Skeletal muscle tissue (tissue), 4 donors: Measurements from ENCODE around the gene PACRG. TPM values are rescaled to one million over a fixed set of nuclear protein-coding genes. Genes with fewer than 3 reads are reported as not detected.

Source experiments
- H3K27ac ChIP-seq: one replicate; pipeline ENCODE4 v1.7.0; 2013; ENCODE audit warnings: mild to moderate bottlenecking, low read depth, low read length, inconsistent platforms
- H3K27me3 ChIP-seq, 3 donors: one replicate each; pipeline ENCODE4 v1.7.0; 2013; ENCODE audit warnings: low read length in 3 of 3; ENCODE audit not compliant: control insufficient read depth in 3 of 3, insufficient read depth in 3 of 3
- H3K36me3 ChIP-seq, 3 donors: one replicate each; pipeline ENCODE4 v1.7.0; 2013; ENCODE audit warnings: low read length in 3 of 3; ENCODE audit not compliant: control insufficient read depth in 3 of 3, insufficient read depth in 3 of 3
- H3K4me1 ChIP-seq, 3 donors: one replicate each; pipeline ENCODE4 v1.7.0; 2013; ENCODE audit warnings: low read length in 3 of 3, mild to moderate bottlenecking in 3 of 3; ENCODE audit not compliant: control insufficient read depth in 3 of 3, insufficient read depth in 3 of 3
- H3K4me3 ChIP-seq, 3 donors: one replicate each; pipeline ENCODE4 v1.7.0; 2013; ENCODE audit warnings: low read length in 3 of 3
- H3K9ac ChIP-seq, 3 donors: one replicate each; pipeline ENCODE4 v1.7.0; 2013; ENCODE audit warnings: low read length in 3 of 3, mild to moderate bottlenecking in 3 of 3, moderate library complexity in 2 of 3, low read depth in 1 of 3
- H3K9me3 ChIP-seq, 3 donors: one replicate each; pipeline ENCODE4 v1.7.0; 2013; ENCODE audit warnings: low read length in 3 of 3; ENCODE audit not compliant: control insufficient read depth in 3 of 3
- total RNA-seq: library from RNA; depleted of rRNA; stranded (reverse); fragments of >200 nt; gene quantifications from one replicate; pipeline ENCODE4 v1.2.3, GENCODE V29; 2014
- donor health status: Osteomylitis.

Gene PACRG
- total RNA-seq, 1 donor from 2014 or later: 1.0 TPM

- H3K4me3 ChIP-seq: no peak overlapping the region
- no peaks in the 10 kb centered on the region for H3K36me3 ChIP-seq
- H3K9ac ChIP-seq: no peak overlapping the region
- H3K27ac ChIP-seq: no peak overlapping the region
- no peaks in the 10 kb centered on the region for H3K9me3 ChIP-seq
- H3K4me1 ChIP-seq: no peaks in the 10 kb centered on the region
- no peaks in the 10 kb centered on the region for H3K27me3 ChIP-seq
These were observed 272.0 kb downstream of the PACRG start for GRCh38 chr6:162999575-163000285.

- no peaks in the 10 kb centered on the region for H3K9me3 ChIP-seq
- H3K27me3 ChIP-seq: no peaks in the 10 kb centered on the region
- no peak overlapping the region for H3K9ac ChIP-seq
- H3K4me1 ChIP-seq: no peaks in the 10 kb centered on the region
- no peak overlapping the region for H3K4me3 ChIP-seq
- H3K36me3 ChIP-seq: no peaks in the 10 kb centered on the region
- no peak overlapping the region for H3K27ac ChIP-seq
These were observed 273.6 kb downstream of the PACRG start for GRCh38 chr6:163001330-163001729.

- H3K9ac ChIP-seq: no peak overlapping the region
- no peaks in the 10 kb centered on the region for H3K27me3 ChIP-seq
- H3K36me3 ChIP-seq: no peaks in the 10 kb centered on the region
- H3K9me3 ChIP-seq: no peaks in the 10 kb centered on the region
- no peak overlapping the region for H3K27ac ChIP-seq
- no peaks in the 10 kb centered on the region for H3K4me1 ChIP-seq
- H3K4me3 ChIP-seq: no peak overlapping the region
These were observed 280.4 kb downstream of the PACRG start for GRCh38 chr6:163008186-163008585.

- Histone ChIP-seq H3K27ac (no peak overlapping the region), H3K4me3 (no peak overlapping the region), H3K9ac (no peak overlapping the region), H3K27me3 (no peaks in the 10 kb centered on the region), H3K9me3 (no peaks in the 10 kb centered on the region), H3K4me1 (no peaks in the 10 kb centered on the region), H3K36me3 (no peaks in the 10 kb centered on the region)
These were observed 280.9 kb downstream of the PACRG start for GRCh38 chr6:163008626-163009025.

GRCh38 chr6:163010145-163010544, 282.4 kb downstream of the PACRG start:
- Histone ChIP-seq H3K27ac (no peak overlapping the region), H3K4me3 (no peak overlapping the region)

GRCh38 chr6:163014736-163015135, 287.0 kb downstream of the PACRG start:
- Histone ChIP-seq H3K27me3 (no peaks in the 10 kb centered on the region), H3K4me1 (no peaks in the 10 kb centered on the region), H3K4me3 (no peak overlapping the region), H3K9me3 (no peaks in the 10 kb centered on the region), H3K9ac (no peak overlapping the region), H3K27ac (no peak overlapping the region), H3K36me3 (no peaks in the 10 kb centered on the region)

More at GRCh38 chr6:163010145-163010544, 282.4 kb downstream of the PACRG start:
- Histone ChIP-seq H3K4me1 (no peaks in the 10 kb centered on the region), H3K36me3 (no peaks in the 10 kb centered on the region), H3K27me3 (no peaks in the 10 kb centered on the region), H3K9ac (no peak overlapping the region), H3K9me3 (no peaks in the 10 kb centered on the region)

GRCh38 chr6:163017801-163018200, 290.0 kb downstream of the PACRG start:
- H3K9me3 ChIP-seq: no peaks in the 10 kb centered on the region
- H3K27me3 ChIP-seq: no peaks in the 10 kb centered on the region
- H3K36me3 ChIP-seq: no peaks in the 10 kb centered on the region
- no peak overlapping the region for H3K4me3 ChIP-seq
- no peak overlapping the region for H3K9ac ChIP-seq
- H3K27ac ChIP-seq: no peak overlapping the region
- H3K4me1 ChIP-seq: no peaks in the 10 kb centered on the region

- H3K27ac ChIP-seq: no peak overlapping the region
- no peak overlapping the region for H3K4me3 ChIP-seq
- H3K9ac ChIP-seq: no peak overlapping the region
- H3K4me1 ChIP-seq: no peaks in the 10 kb centered on the region
- peaks cover 0 to 5% (median 4%) of the 10 kb centered on the region in 3 donors for H3K9me3 ChIP-seq
- no peaks in the 10 kb centered on the region for H3K36me3 ChIP-seq
- no peaks in the 10 kb centered on the region for H3K27me3 ChIP-seq
These were observed 292.2 kb downstream of the PACRG start for GRCh38 chr6:163019926-163020325.

- H3K4me1 ChIP-seq: no peaks in the 10 kb centered on the region
- no peaks in the 10 kb centered on the region for H3K36me3 ChIP-seq
- H3K4me3 ChIP-seq: no peak overlapping the region
- H3K27ac ChIP-seq: no peak overlapping the region
- peaks cover 0 to 5% (median 4%) of the 10 kb centered on the region in 3 donors for H3K9me3 ChIP-seq
- H3K27me3 ChIP-seq: no peaks in the 10 kb centered on the region
- H3K9ac ChIP-seq: no peak overlapping the region
These were observed 293.3 kb downstream of the PACRG start for GRCh38 chr6:163021054-163021453.

GRCh38 chr6:163023700-163024099, 295.9 kb downstream of the PACRG start:
- H3K27me3 ChIP-seq: no peaks in the 10 kb centered on the region
- H3K9ac ChIP-seq: no peak overlapping the region
- H3K9me3 ChIP-seq: peaks cover 0 to 5% (median 4%) of the 10 kb centered on the region in 3 donors
- no peaks in the 10 kb centered on the region for H3K36me3 ChIP-seq
- no peaks in the 10 kb centered on the region for H3K4me1 ChIP-seq
- H3K4me3 ChIP-seq: no peak overlapping the region
- H3K27ac ChIP-seq: no peak overlapping the region
